ENCODE measurements around the gene GADD45A. TPM values are rescaled to one million over a fixed set of nuclear protein-coding genes. Genes with fewer than 3 reads are reported as not detected.

Gene GADD45A
- total RNA-seq, 2 donors from 2014 or later = 48.0 to 52.4 TPM

GRCh38 chr1:67646145-67647035 is 38.6 kb upstream of the GADD45A start:
- Histone ChIP-seq H3K9ac (ENCODE audit: extremely low read depth, low read length, poor library complexity, severe bottlenecking) (no peak overlapping the region), H3K4me3 (ENCODE audit: low read length) (no peak overlapping the region), H3K27ac (ENCODE audit: low read depth, low read length) (peak overlapping the region; percentile 94), H3K27me3 (ENCODE audit: control insufficient read depth, insufficient read depth, low read length, poor library complexity, severe bottlenecking) (no peaks in the 10 kb centered on the region), H3K9me3 (ENCODE audit: control insufficient read depth, low read length) (no peaks in the 10 kb centered on the region), H3K36me3 (ENCODE audit: control insufficient read depth, insufficient read depth, low read length) (no peaks in the 10 kb centered on the region), H3K4me1 (ENCODE audit: control insufficient read depth, insufficient read depth, low read length) (peaks cover 10% of the 10 kb centered on the region)
- TF ChIP-seq, protein P1, sequence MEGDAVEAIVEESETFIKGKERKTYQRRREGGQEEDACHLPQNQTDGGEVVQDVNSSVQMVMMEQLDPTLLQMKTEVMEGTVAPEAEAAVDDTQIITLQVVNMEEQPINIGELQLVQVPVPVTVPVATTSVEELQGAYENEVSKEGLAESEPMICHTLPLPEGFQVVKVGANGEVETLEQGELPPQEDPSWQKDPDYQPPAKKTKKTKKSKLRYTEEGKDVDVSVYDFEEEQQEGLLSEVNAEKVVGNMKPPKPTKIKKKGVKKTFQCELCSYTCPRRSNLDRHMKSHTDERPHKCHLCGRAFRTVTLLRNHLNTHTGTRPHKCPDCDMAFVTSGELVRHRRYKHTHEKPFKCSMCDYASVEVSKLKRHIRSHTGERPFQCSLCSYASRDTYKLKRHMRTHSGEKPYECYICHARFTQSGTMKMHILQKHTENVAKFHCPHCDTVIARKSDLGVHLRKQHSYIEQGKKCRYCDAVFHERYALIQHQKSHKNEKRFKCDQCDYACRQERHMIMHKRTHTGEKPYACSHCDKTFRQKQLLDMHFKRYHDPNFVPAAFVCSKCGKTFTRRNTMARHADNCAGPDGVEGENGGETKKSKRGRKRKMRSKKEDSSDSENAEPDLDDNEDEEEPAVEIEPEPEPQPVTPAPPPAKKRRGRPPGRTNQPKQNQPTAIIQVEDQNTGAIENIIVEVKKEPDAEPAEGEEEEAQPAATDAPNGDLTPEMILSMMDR (conservative IDR thresholded peaks at IDR 0.05) = no peak
- H3K27me3 Mint-ChIP-seq (ENCODE audit: insufficient read depth) = no peaks in the 10 kb centered on the region
- no peak overlapping the region for H3K27ac Mint-ChIP-seq
- peaks cover 11% of the 10 kb centered on the region for H3K4me1 Mint-ChIP-seq
- no peak overlapping the region for H3K4me3 Mint-ChIP-seq
- H3K9me3 Mint-ChIP-seq = no peaks in the 10 kb centered on the region
- WGBS, 2 experiments (ENCODE audit: insufficient coverage in 1 of 2, insufficient read length in 1 of 2) = 64 to 84% methylated on average over 3 of the region's 3 CpGs
- DNase-seq = no peak
- no peaks in the 10 kb centered on the region for H3K36me3 Mint-ChIP-seq (ENCODE audit: low read depth)

GRCh38 chr1:67647036-67647798 is 37.8 kb upstream of the GADD45A start:
- Mint-ChIP-seq H3K4me1 (peaks cover 13% of the 10 kb centered on the region), H3K36me3 (ENCODE audit: low read depth) (no peaks in the 10 kb centered on the region), H3K27ac (no peak overlapping the region), H3K27me3 (ENCODE audit: insufficient read depth) (no peaks in the 10 kb centered on the region), H3K9me3 (no peaks in the 10 kb centered on the region), H3K4me3 (no peak overlapping the region)
- Histone ChIP-seq H3K27ac (ENCODE audit: low read depth, low read length) (peak overlapping the region; percentile 94), H3K9ac (ENCODE audit: extremely low read depth, low read length, poor library complexity, severe bottlenecking) (no peak overlapping the region), H3K4me3 (ENCODE audit: low read length) (no peak overlapping the region), H3K4me1 (ENCODE audit: control insufficient read depth, insufficient read depth, low read length) (peaks cover 11% of the 10 kb centered on the region), H3K9me3 (ENCODE audit: control insufficient read depth, low read length) (no peaks in the 10 kb centered on the region), H3K36me3 (ENCODE audit: control insufficient read depth, insufficient read depth, low read length) (no peaks in the 10 kb centered on the region), H3K27me3 (ENCODE audit: control insufficient read depth, insufficient read depth, low read length, poor library complexity, severe bottlenecking) (no peaks in the 10 kb centered on the region)
- WGBS, 2 experiments (ENCODE audit: insufficient coverage in 1 of 2, insufficient read length in 1 of 2) = 85 to 93% methylated on average over 4 to 7 of the region's 7 CpGs
- TF ChIP-seq, protein P1 (conservative IDR thresholded peaks at IDR 0.05) = no peak
- no peak for DNase-seq

GRCh38 chr1:67647814-67648358 is 37.1 kb upstream of the GADD45A start:
- H3K36me3 Mint-ChIP-seq (ENCODE audit: low read depth) = no peaks in the 10 kb centered on the region
- peaks cover 9% of the 10 kb centered on the region for H3K4me1 Mint-ChIP-seq
- Histone ChIP-seq H3K27ac (ENCODE audit: low read depth, low read length) (peak overlapping the region; percentile 94), H3K9me3 (ENCODE audit: control insufficient read depth, low read length) (no peaks in the 10 kb centered on the region), H3K4me1 (ENCODE audit: control insufficient read depth, insufficient read depth, low read length) (peaks cover 11% of the 10 kb centered on the region), H3K27me3 (ENCODE audit: control insufficient read depth, insufficient read depth, low read length, poor library complexity, severe bottlenecking) (no peaks in the 10 kb centered on the region), H3K4me3 (ENCODE audit: low read length) (no peak overlapping the region), H3K36me3 (ENCODE audit: control insufficient read depth, insufficient read depth, low read length) (no peaks in the 10 kb centered on the region), H3K9ac (ENCODE audit: extremely low read depth, low read length, poor library complexity, severe bottlenecking) (no peak overlapping the region)
- no peak for DNase-seq
- H3K9me3 Mint-ChIP-seq = no peaks in the 10 kb centered on the region
- H3K27me3 Mint-ChIP-seq (ENCODE audit: insufficient read depth) = peaks cover under 1% of the 10 kb centered on the region
- TF ChIP-seq, protein P1 (conservative IDR thresholded peaks at IDR 0.05) = no peak
- H3K27ac Mint-ChIP-seq = no peak overlapping the region
- no peak overlapping the region for H3K4me3 Mint-ChIP-seq
- WGBS, 2 experiments (ENCODE audit: insufficient coverage in 1 of 2, insufficient read length in 1 of 2) = 92 to 100% methylated on average over 2 to 3 of the region's 3 CpGs
